ENCODE measurements around the gene SNAI1. TPM values are rescaled to one million over a fixed set of nuclear protein-coding genes. Genes with fewer than 3 reads are reported as not detected.

Gene SNAI1
- polyA plus RNA-seq, 1 donor (not counting 4 experiments of a cell fraction or from before 2014, with no cell fraction given), result not detected

DNA sequence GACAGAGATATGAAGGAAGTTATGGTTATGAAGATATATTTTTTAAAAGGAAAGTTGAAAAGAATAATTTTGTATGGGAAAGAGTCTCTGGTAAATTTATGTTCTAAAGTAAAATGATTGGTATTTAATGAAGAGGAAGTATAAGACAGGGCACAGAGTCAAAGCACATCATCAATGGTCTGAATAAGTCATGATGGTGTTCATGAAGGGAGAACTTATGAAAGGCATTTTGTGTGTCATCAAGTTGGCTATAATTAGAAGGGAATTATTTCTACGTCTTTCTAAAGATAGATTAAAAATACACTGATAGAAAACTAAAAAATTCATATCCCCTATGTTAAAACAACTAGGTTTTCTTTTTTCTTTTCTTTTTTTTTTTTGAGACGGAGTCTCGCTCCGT is 21.4 kb upstream of the SNAI1 start:
- Histone ChIP-seq H3K9ac (ENCODE audit: control insufficient read depth, extremely low read depth, insufficient read depth, low read length) (no peak overlapping the region), H4K20me1 (ENCODE audit: control insufficient read depth, extremely low read depth, insufficient read depth, low read length) (no peaks in the 10 kb centered on the region), H3K79me2 (ENCODE audit: control insufficient read depth, insufficient read depth, low read length) (no peaks in the 10 kb centered on the region), H3K27ac (ENCODE audit: control insufficient read depth, insufficient read depth, low read length) (no peak overlapping the region), H3K36me3 (ENCODE audit: control insufficient read depth in 2 of 2, extremely low read depth in 1 of 2, insufficient read depth in 2 of 2, low read length in 2 of 2) (peaks cover 0 to 4% of the 10 kb centered on the region in 2 experiments), H2AFZ (ENCODE audit: control insufficient read depth, low read length) (no peak overlapping the region), H3K27me3 (ENCODE audit: control insufficient read depth, extremely low read depth, insufficient read depth, low read length) (no peaks in the 10 kb centered on the region), H3K9me3 (ENCODE audit: control insufficient read depth, low read depth, low read length) (no peaks in the 10 kb centered on the region), H3K9me1 (ENCODE audit: control insufficient read depth, extremely low read depth, insufficient read depth, low read length) (no peaks in the 10 kb centered on the region), H3K4me1 (ENCODE audit: control insufficient read depth, extremely low read depth, insufficient read depth, low read length) (no peaks in the 10 kb centered on the region), H3K4me3 (ENCODE audit: control insufficient read depth in 2 of 3, extremely low read depth in 1 of 3, insufficient read depth in 2 of 3, low read depth in 1 of 3, low read length in 3 of 3) (no peak overlapping the region), H3K4me2 (ENCODE audit: control insufficient read depth, extremely low read depth, insufficient read depth, low read depth, low read length) (no peak overlapping the region)
- TF ChIP-seq CTCF (optimal IDR thresholded peaks at IDR 0.05 in 1 of 3, IDR thresholded peaks at IDR 0.05 in 1 of 3, conservative IDR thresholded peaks at IDR 0.05 in 1 of 3; ENCODE audit: extremely low read depth in 1 of 3, insufficient read depth in 2 of 3, low read length in 3 of 3), result no peak
- no peak for TF ChIP-seq EZH2 (IDR thresholded peaks at IDR 0.05; ENCODE audit: low read length)
- FAIRE-seq (no peak), DNase-seq (ENCODE audit: low read depth, low spot score) (no peak)
- dilution Hi-C loops (cut with MboI; ENCODE audit: extremely low pct_ligation_motif_present, low sequenced_read_pairs), result no loop called here

GRCh38 chr20:49964964-49965780 is 17.6 kb upstream of the SNAI1 start:
- TF ChIP-seq EZH2 (IDR thresholded peaks at IDR 0.05; ENCODE audit: low read length), result no peak
- TF ChIP-seq CTCF (optimal IDR thresholded peaks at IDR 0.05 in 1 of 3, IDR thresholded peaks at IDR 0.05 in 1 of 3, conservative IDR thresholded peaks at IDR 0.05 in 1 of 3; ENCODE audit: extremely low read depth in 1 of 3, insufficient read depth in 2 of 3, low read length in 3 of 3), result peak; percentile 67 to 72 (median 68)
- DNase-seq (ENCODE audit: low read depth, low spot score) (no peak), FAIRE-seq (no peak)
- Histone ChIP-seq H3K9ac (ENCODE audit: control insufficient read depth, extremely low read depth, insufficient read depth, low read length) (no peak overlapping the region), H3K79me2 (ENCODE audit: control insufficient read depth, insufficient read depth, low read length) (no peaks in the 10 kb centered on the region), H3K9me1 (ENCODE audit: control insufficient read depth, extremely low read depth, insufficient read depth, low read length) (no peaks in the 10 kb centered on the region), H3K4me2 (ENCODE audit: control insufficient read depth, extremely low read depth, insufficient read depth, low read depth, low read length) (no peak overlapping the region), H3K4me3 (ENCODE audit: control insufficient read depth in 2 of 3, extremely low read depth in 1 of 3, insufficient read depth in 2 of 3, low read depth in 1 of 3, low read length in 3 of 3) (no peak overlapping the region), H3K36me3 (ENCODE audit: control insufficient read depth in 2 of 2, extremely low read depth in 1 of 2, insufficient read depth in 2 of 2, low read length in 2 of 2) (peaks cover 0 to 1% of the 10 kb centered on the region in 2 experiments), H3K9me3 (ENCODE audit: control insufficient read depth, low read depth, low read length) (no peaks in the 10 kb centered on the region), H3K27ac (ENCODE audit: control insufficient read depth, insufficient read depth, low read length) (no peak overlapping the region), H3K4me1 (ENCODE audit: control insufficient read depth, extremely low read depth, insufficient read depth, low read length) (peaks cover 11% of the 10 kb centered on the region), H3K27me3 (ENCODE audit: control insufficient read depth, extremely low read depth, insufficient read depth, low read length) (no peaks in the 10 kb centered on the region), H4K20me1 (ENCODE audit: control insufficient read depth, extremely low read depth, insufficient read depth, low read length) (no peaks in the 10 kb centered on the region), H2AFZ (ENCODE audit: control insufficient read depth, low read length) (no peak overlapping the region)
- dilution Hi-C loops (cut with MboI; ENCODE audit: extremely low pct_ligation_motif_present, low sequenced_read_pairs), result no loop called here

All from keratinocyte (primary cell).